Tibial nerve (tissue), 4 donors: ENCODE measurements around the gene TNIP1. TPM values are rescaled to one million over a fixed set of nuclear protein-coding genes. Genes with fewer than 3 reads are reported as not detected.

Experiments
- DNase-seq, 2 donors: peaks; one replicate each; pipeline ENCODE4 v3.0.0-alpha.2; 2019; ENCODE audit warnings: low spot score in 2 of 2
- H3K27ac ChIP-seq, 4 donors: fragments of 200-600 bp; sonication (generic) in 3 of 4; one replicate each; pipeline ENCODE4 v1.5.1; 2017 to 2019; ENCODE audit warnings: mild to moderate bottlenecking in 1 of 4
- H3K27me3 ChIP-seq, 2 donors: fragments of 200-600 bp; sonication (generic) in 1 of 2; one replicate each; pipeline versions ENCODE4 v1.5.1 to v1.6.0; 2017 to 2019
- H3K36me3 ChIP-seq, 3 donors: fragments of 200-600 bp; sonication (generic); one replicate each; pipeline ENCODE4 v1.5.1; 2018 to 2019
- H3K4me1 ChIP-seq, 4 donors: fragments of 200-600 bp; sonication (generic) in 3 of 4; one replicate each; pipeline ENCODE4 v1.5.1; 2017 to 2019
- H3K4me3 ChIP-seq, 4 donors: fragments of 200-600 bp; sonication (generic) in 3 of 4; one replicate each; pipeline ENCODE4 v1.5.1; 2017 to 2019; ENCODE audit warnings: mild to moderate bottlenecking in 1 of 4, moderate library complexity in 1 of 4
- H3K9me3 ChIP-seq, 4 donors: fragments of 200-600 bp; sonication (generic) in 3 of 4; one replicate each; pipeline ENCODE4 v1.5.1; 2017 to 2019
- CTCF ChIP-seq, 5 experiments: fragments of 200-600 bp in 3 of 5; fragments of 450-650 bp in 2 of 5; sonication (generic) in 3 of 5; IDR thresholded peaks; one replicate each; pipeline ENCODE4 v1.5.1; 2016 to 2019; ENCODE audit warnings: antibody characterized with exemption in 5 of 5, mild to moderate bottlenecking in 3 of 5, moderate library complexity in 2 of 5
- EP300 ChIP-seq, 2 donors: sonication (generic); formaldehyde crosslinking; IDR thresholded peaks; one replicate each; pipeline ENCODE4 v1.6.1; 2017; ENCODE audit warnings: antibody characterized with exemption in 2 of 2, mild to moderate bottlenecking in 1 of 2
- POLR2A ChIP-seq, 2 donors: fragments of 450-650 bp; IDR thresholded peaks; one replicate each; pipeline ENCODE4 v1.6.1; 2017; ENCODE audit warnings: antibody characterized with exemption in 2 of 2, mild to moderate bottlenecking in 2 of 2, moderate library complexity in 2 of 2
- WGBS, 2 donors: methylation state at CpG; one replicate each; pipeline ENCODE4 v1.1.5; 2018; 5-methylcytosine and 5-hydroxymethylcytosine counted together
- total RNA-seq, 4 donors: library from RNA; depleted of rRNA; stranded (reverse); fragments of >200 nt; gene quantifications; one replicate each; pipeline ENCODE4 v1.1.0, GENCODE V29; 2016

Gene TNIP1
- total RNA-seq, 4 donors from 2014 or later = 91.2 to 108 (median 94.3) TPM

- Histone ChIP-seq H3K27ac (peak overlapping the region in 1 of 4 donors; percentile 11), H3K36me3 (peaks cover 0 to 81% (median 0%) of the 10 kb centered on the region in 3 donors), H3K9me3 (no peaks in the 10 kb centered on the region), H3K4me3 (no peak overlapping the region), H3K27me3 (no peaks in the 10 kb centered on the region), H3K4me1 (peaks cover 0 to 10% (median 5%) of the 10 kb centered on the region in 4 donors)
- DNase-seq = no peak
- TF ChIP-seq CTCF (IDR thresholded peaks at IDR 0.05) (no peak), POLR2A (IDR thresholded peaks at IDR 0.05) (no peak), EP300 (IDR thresholded peaks at IDR 0.05) (no peak)
- 79 to 89% methylated on average over 11 of the region's 11 CpGs for WGBS, 2 donors
Observed at GRCh38 chr5:151110122-151110681, 29.4 kb upstream of the TNIP1 start.

GRCh38 chr5:151108566-151108965 is 27.7 kb upstream of the TNIP1 start:
- 54 to 74% methylated on average over 5 to 8 of the region's 8 CpGs for WGBS, 2 donors
- DNase-seq = no peak
- Histone ChIP-seq H3K27ac (peak overlapping the region in 2 of 4 donors; percentile 17 to 26), H3K4me3 (no peak overlapping the region), H3K27me3 (no peaks in the 10 kb centered on the region), H3K36me3 (peaks cover 0 to 90% (median 0%) of the 10 kb centered on the region in 3 donors), H3K4me1 (peaks cover 0 to 14% (median 9%) of the 10 kb centered on the region in 4 donors), H3K9me3 (no peaks in the 10 kb centered on the region)
- TF ChIP-seq EP300 (IDR thresholded peaks at IDR 0.05) = no peak
- TF ChIP-seq CTCF (IDR thresholded peaks at IDR 0.05) = no peak
- TF ChIP-seq POLR2A (IDR thresholded peaks at IDR 0.05) = no peak

DNA sequence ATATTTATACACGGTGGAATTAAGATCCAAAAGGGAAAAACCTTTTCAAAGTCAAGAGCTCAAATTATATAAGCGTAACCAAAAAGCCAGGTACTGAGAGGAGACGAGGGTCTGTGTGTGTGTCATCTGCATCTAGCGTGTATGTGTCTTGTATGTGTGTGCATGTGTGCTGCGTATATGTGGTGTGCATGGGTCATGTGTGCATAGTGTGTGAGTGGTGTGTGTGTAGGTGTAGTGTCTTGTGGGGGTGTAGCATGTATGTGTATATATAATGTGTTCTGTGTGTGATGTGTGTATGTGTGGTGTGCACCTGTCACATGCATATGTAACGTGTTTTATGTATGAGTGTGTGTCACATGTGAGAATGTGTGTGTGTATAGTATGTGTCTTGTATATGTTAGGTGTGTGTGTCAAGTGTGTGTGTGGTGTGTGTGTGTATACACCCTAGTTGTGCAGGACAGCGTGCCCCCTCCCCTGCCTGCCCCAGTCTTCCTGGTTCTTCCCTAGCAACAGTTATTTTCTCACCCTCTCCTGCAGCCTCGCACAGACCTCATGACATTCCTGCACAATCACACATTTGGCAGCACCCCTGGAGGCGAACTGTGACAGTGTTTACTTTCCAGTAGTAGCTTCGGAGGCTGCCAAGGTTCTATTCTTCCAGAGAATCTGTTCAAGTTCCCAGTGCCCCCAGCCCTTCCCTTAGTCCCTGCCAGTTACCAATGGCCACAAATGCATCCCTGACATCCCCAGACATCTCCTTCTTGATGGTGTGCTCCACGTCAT is 27.1 kb upstream of the TNIP1 start:
- Histone ChIP-seq H3K9me3 (no peaks in the 10 kb centered on the region), H3K4me3 (no peak overlapping the region), H3K4me1 (peaks cover 0 to 14% (median 9%) of the 10 kb centered on the region in 4 donors), H3K27ac (peak overlapping the region in 1 of 4 donors; percentile 26), H3K27me3 (no peaks in the 10 kb centered on the region), H3K36me3 (peaks cover 0 to 91% (median 0%) of the 10 kb centered on the region in 3 donors)
- whole genome bisulfite sequencing, 2 donors = 80 to 86% methylated on average over 11 of the region's 11 CpGs
- no peak for TF ChIP-seq EP300 (IDR thresholded peaks at IDR 0.05)
- no peak for TF ChIP-seq CTCF (IDR thresholded peaks at IDR 0.05)
- TF ChIP-seq POLR2A (IDR thresholded peaks at IDR 0.05) = no peak
- no peak for DNase-seq

GRCh38 chr5:151107084-151107483 is 26.2 kb upstream of the TNIP1 start:
- Histone ChIP-seq H3K4me3 (no peak overlapping the region), H3K4me1 (peaks cover 0 to 14% (median 9%) of the 10 kb centered on the region in 4 donors), H3K9me3 (no peaks in the 10 kb centered on the region), H3K27me3 (no peaks in the 10 kb centered on the region), H3K36me3 (peaks cover 0 to 91% (median 0%) of the 10 kb centered on the region in 3 donors), H3K27ac (no peak overlapping the region)
- TF ChIP-seq EP300 (IDR thresholded peaks at IDR 0.05) = no peak
- TF ChIP-seq POLR2A (IDR thresholded peaks at IDR 0.05) = no peak
- no peak for TF ChIP-seq CTCF (IDR thresholded peaks at IDR 0.05)
- WGBS, 2 donors = 86 to 87% methylated on average over 7 of the region's 7 CpGs
- DNase-seq = no peak

DNA sequence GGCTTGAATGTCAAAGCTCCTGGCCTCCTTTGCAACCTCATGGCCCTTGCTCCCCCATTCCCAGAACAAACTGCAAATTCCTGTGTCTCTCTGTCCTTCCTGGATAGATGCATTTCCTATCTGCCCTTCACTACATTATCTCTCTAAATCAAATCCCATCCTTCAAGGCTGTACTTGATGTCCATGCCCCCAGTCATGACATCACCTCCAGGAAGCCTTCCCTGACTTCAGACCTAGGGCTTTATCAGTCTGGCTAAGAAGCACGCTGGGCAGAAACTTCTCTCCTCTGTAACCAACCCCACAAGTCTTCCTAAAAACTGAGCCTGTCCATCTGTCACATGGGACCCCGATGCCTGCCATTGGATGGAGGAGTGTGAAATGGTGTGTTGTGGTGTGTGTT is 25.7 kb upstream of the TNIP1 start:
- Histone ChIP-seq H3K36me3 (peaks cover 0 to 94% (median 0%) of the 10 kb centered on the region in 3 donors), H3K27me3 (no peaks in the 10 kb centered on the region), H3K4me3 (no peak overlapping the region), H3K4me1 (peaks cover 0 to 14% (median 9%) of the 10 kb centered on the region in 4 donors), H3K27ac (no peak overlapping the region), H3K9me3 (no peaks in the 10 kb centered on the region)
- WGBS, 2 donors = 95 to 97% methylated on average over 2 of the region's 2 CpGs
- TF ChIP-seq CTCF (IDR thresholded peaks at IDR 0.05) (no peak), EP300 (IDR thresholded peaks at IDR 0.05) (no peak), POLR2A (IDR thresholded peaks at IDR 0.05) (no peak)
- DNase-seq = no peak
